HFF-Myc (cell line): Measurements from ENCODE around the gene NPAT.

ENCODE experiments used
- DNase-seq: peaks from one replicate; pipeline ENCODE4 v3.0.0-alpha.2; 2011; ENCODE audit warnings: low read depth; ENCODE audit errors: extremely low read depth
- H3K4me3 ChIP-seq: replicated peaks from 2 replicates; pipeline ENCODE4 v1.5.1; 2011; ENCODE audit warnings: low read depth, mild to moderate bottlenecking, control low read depth, low read length
- TF ChIP-seq, protein P1 (sequence below): IDR thresholded peaks from 2 replicates; pipeline ENCODE4 v1.5.1; 2012; ENCODE audit warnings: mild to moderate bottlenecking, low read depth, low read length, control low read depth; ENCODE audit errors: missing control alignments

Gene NPAT

DNA sequence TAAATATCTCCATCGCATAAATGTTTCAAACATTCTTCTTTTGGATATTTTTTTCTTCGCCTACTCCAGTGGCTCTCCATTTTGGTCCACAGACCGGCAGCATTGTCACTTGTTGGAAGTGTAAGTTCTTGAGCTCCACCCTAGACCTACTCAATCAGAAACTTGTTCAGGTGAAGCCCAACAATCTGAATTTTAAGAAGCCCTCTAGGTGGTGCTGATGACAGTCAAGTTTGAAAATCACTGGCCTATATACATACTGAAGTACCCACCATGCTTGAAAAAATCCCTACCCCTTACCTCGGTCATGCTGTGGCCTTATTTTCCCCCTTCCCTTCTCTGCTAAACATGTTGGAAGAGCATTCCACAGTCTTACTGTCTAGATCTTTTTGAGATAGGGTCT is 111.3 kb downstream of the NPAT start:
- H3K4me3 ChIP-seq, result no peak overlapping the region
- TF ChIP-seq, protein P1, sequence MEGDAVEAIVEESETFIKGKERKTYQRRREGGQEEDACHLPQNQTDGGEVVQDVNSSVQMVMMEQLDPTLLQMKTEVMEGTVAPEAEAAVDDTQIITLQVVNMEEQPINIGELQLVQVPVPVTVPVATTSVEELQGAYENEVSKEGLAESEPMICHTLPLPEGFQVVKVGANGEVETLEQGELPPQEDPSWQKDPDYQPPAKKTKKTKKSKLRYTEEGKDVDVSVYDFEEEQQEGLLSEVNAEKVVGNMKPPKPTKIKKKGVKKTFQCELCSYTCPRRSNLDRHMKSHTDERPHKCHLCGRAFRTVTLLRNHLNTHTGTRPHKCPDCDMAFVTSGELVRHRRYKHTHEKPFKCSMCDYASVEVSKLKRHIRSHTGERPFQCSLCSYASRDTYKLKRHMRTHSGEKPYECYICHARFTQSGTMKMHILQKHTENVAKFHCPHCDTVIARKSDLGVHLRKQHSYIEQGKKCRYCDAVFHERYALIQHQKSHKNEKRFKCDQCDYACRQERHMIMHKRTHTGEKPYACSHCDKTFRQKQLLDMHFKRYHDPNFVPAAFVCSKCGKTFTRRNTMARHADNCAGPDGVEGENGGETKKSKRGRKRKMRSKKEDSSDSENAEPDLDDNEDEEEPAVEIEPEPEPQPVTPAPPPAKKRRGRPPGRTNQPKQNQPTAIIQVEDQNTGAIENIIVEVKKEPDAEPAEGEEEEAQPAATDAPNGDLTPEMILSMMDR, result no peak
- no peak for DNase-seq
